ENCODE measurements around the gene CARNS1.

GRCh38 chr11:67374571-67375281 is 40.8 kb upstream of the CARNS1 start:
- TF ChIP-seq CTCF (IDR thresholded peaks at IDR 0.05) (no peak), POLR2A (IDR thresholded peaks at IDR 0.05) (no peak)

All from upper lobe of left lung (tissue), 4 donors.